Glutamatergic neuron (in vitro differentiated cells): Measurements from ENCODE around the gene MOV10L1. TPM values are rescaled to one million over a fixed set of nuclear protein-coding genes. Genes with fewer than 3 reads are reported as not detected.

Experiments used
- DNase-seq: peaks from one replicate; pipeline ENCODE4 v3.0.0; 2022
- H3K27ac Mint-ChIP-seq: one replicate; pipeline ENCODE4 v1.8.0; 2020; ENCODE audit warnings: mild to moderate bottlenecking, mixed read lengths, inconsistent platforms; ENCODE audit not compliant: unreplicated experiment
- H3K27me3 Mint-ChIP-seq: one replicate; pipeline ENCODE4 v1.8.0; 2020; ENCODE audit warnings: mild to moderate bottlenecking, moderate library complexity, mixed read lengths, inconsistent platforms; ENCODE audit not compliant: unreplicated experiment
- H3K36me3 Mint-ChIP-seq: one replicate; pipeline ENCODE4 v1.8.0; 2020; ENCODE audit warnings: mild to moderate bottlenecking, mixed read lengths, inconsistent platforms; ENCODE audit not compliant: unreplicated experiment
- H3K4me1 Mint-ChIP-seq: one replicate; pipeline ENCODE4 v1.8.0; 2020; ENCODE audit warnings: mild to moderate bottlenecking, low read depth, mixed read lengths, inconsistent platforms; ENCODE audit not compliant: unreplicated experiment
- H3K4me3 Mint-ChIP-seq: one replicate; pipeline ENCODE4 v1.8.0; 2020; ENCODE audit warnings: mild to moderate bottlenecking, mixed read lengths, inconsistent platforms; ENCODE audit not compliant: unreplicated experiment
- H3K9me3 Mint-ChIP-seq: one replicate; pipeline ENCODE4 v1.8.0; 2020; ENCODE audit warnings: mild to moderate bottlenecking, moderate library complexity, mixed read lengths, inconsistent platforms; ENCODE audit not compliant: unreplicated experiment
- CTCF ChIP-seq: fragments of 200-600 bp; sonication (generic); IDR thresholded peaks from one replicate; pipeline ENCODE4 v1.5.0; 2021; ENCODE audit not compliant: partially characterized antibody, unreplicated experiment
- total RNA-seq: library from RNA; stranded (reverse); fragmentation: NEBNext Ultra II Directional; extraction: Animal tissue kit (Norgen Biotek cat#: 25700); gene quantifications from one replicate; pipeline ENCODE4 v1.2.1, GENCODE V29; 2021; ENCODE audit not compliant: unreplicated experiment

The MOV10L1 gene
- total RNA-seq, 1 donor from 2014 or later, result 0.34 TPM

DNA sequence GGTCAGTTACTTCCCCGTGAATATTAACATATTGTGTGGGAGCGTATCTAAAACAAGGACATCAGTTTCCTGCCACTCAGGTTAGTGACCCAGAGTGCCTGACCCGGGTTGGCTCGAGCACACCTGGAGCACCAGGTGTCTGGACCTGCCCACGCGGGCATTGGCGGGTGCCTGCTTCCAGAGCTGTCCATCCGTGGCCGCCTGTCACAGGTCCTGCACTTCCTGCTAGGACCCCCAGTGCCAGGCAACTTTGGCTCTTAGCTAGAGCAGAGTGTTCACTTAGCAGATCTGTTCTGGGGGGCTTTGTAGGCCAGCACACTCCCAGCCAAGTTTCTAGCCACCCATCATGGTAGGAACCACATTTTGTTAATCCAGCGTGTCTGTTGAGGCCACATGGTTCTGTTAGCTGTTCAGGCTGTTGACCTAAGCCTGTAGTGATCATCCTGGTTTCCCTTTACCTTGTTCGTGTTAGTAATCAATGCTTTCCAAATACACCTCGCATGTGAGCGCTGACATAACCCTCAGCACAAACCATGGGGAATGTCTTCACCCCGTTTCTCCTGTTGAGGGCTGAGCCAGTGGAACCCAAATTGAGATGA lies 29.5 kb downstream of the MOV10L1 start:
- DNase-seq, result no peak
- H3K27me3 Mint-ChIP-seq, result no peaks in the 10 kb centered on the region
- TF ChIP-seq CTCF, result no peak
- H3K27ac Mint-ChIP-seq, result no peak overlapping the region
- no peaks in the 10 kb centered on the region for H3K4me1 Mint-ChIP-seq
- peaks cover 3% of the 10 kb centered on the region for H3K9me3 Mint-ChIP-seq
- no peak overlapping the region for H3K4me3 Mint-ChIP-seq
- no peaks in the 10 kb centered on the region for H3K36me3 Mint-ChIP-seq

GRCh38 chr22:50119768-50120251 lies 30.0 kb downstream of the MOV10L1 start:
- H3K4me3 Mint-ChIP-seq, result no peak overlapping the region
- H3K36me3 Mint-ChIP-seq, result no peaks in the 10 kb centered on the region
- H3K4me1 Mint-ChIP-seq, result no peaks in the 10 kb centered on the region
- no peak for TF ChIP-seq CTCF
- H3K27ac Mint-ChIP-seq, result no peak overlapping the region
- H3K27me3 Mint-ChIP-seq, result no peaks in the 10 kb centered on the region
- no peak for DNase-seq
- peaks cover 3% of the 10 kb centered on the region for H3K9me3 Mint-ChIP-seq

- TF ChIP-seq CTCF, result no peak
- H3K36me3 Mint-ChIP-seq, result no peaks in the 10 kb centered on the region
- no peaks in the 10 kb centered on the region for H3K27me3 Mint-ChIP-seq
- peaks cover 3% of the 10 kb centered on the region for H3K9me3 Mint-ChIP-seq
- no peak overlapping the region for H3K4me3 Mint-ChIP-seq
- no peak for DNase-seq
- H3K4me1 Mint-ChIP-seq, result no peaks in the 10 kb centered on the region
- H3K27ac Mint-ChIP-seq, result no peak overlapping the region
Observed at GRCh38 chr22:50121202-50121740, 31.5 kb downstream of the MOV10L1 start.

DNA sequence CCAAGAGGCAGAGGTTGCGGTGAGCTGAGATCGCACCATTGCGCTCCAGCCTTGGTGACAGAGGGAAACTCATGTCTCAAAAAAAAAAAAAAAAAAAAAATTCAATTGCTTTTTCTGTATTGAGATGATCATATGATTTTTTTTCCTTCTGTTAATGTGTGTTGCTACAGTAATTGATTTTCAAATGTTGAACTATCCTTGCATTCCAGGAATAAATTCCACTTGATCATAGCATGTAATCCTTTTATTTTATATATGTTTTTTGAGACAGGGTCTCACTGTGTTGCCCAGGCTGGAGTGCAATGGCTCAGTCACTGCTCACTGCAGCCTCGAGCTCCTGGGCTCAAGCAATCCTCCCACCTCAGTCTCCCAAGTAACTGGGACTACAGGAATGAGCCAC lies 33.3 kb downstream of the MOV10L1 start:
- Mint-ChIP-seq H3K36me3 (no peaks in the 10 kb centered on the region), H3K27ac (no peak overlapping the region), H3K4me3 (no peak overlapping the region), H3K27me3 (peaks cover 2% of the 10 kb centered on the region), H3K4me1 (no peaks in the 10 kb centered on the region), H3K9me3 (peaks cover 2% of the 10 kb centered on the region)
- TF ChIP-seq CTCF, result no peak
- no peak for DNase-seq

GRCh38 chr22:50125029-50125428 lies 35.2 kb downstream of the MOV10L1 start:
- H3K9me3 Mint-ChIP-seq, result peaks cover 2% of the 10 kb centered on the region
- DNase-seq, result no peak
- no peak overlapping the region for H3K27ac Mint-ChIP-seq
- TF ChIP-seq CTCF, result no peak
- peaks cover 2% of the 10 kb centered on the region for H3K27me3 Mint-ChIP-seq
- no peaks in the 10 kb centered on the region for H3K36me3 Mint-ChIP-seq
- H3K4me1 Mint-ChIP-seq, result no peaks in the 10 kb centered on the region
- H3K4me3 Mint-ChIP-seq, result no peak overlapping the region
